HG02938 (cell line): ENCODE results near the gene PCBP4.

ENCODE experiments used
- ATAC-seq: cut with Tn5 transposase; IDR thresholded peaks from one replicate; pipeline ENCODE4 v1.9.1; 2021; ENCODE audit warnings: mild to moderate bottlenecking, moderate library complexity; ENCODE audit not compliant: unreplicated experiment

Gene PCBP4

GRCh38 chr3:51967384-51968169 lies at the start of gene PCBP4:
Gene PCBP4 (minus strand): TSS chr3:51967454. CDS start chr3:51961240, 6,214 bp downstream.
- ATAC-seq = no peak

GRCh38 chr3:52015438-52016228 lies 48.4 kb upstream of the PCBP4 start:
- ATAC-seq = no peak

- no peak for ATAC-seq
Observed at GRCh38 chr3:52014613-52015012, 47.4 kb upstream of the PCBP4 start.

GRCh38 chr3:52013802-52014598 lies 46.7 kb upstream of the PCBP4 start:
- ATAC-seq = no peak

- no peak for ATAC-seq
Observed at GRCh38 chr3:52012699-52013098, 45.4 kb upstream of the PCBP4 start.

GRCh38 chr3:52010431-52010830 lies 43.2 kb upstream of the PCBP4 start:
- ATAC-seq = no peak

- no peak for ATAC-seq
Observed at GRCh38 chr3:52007291-52007690, 40.0 kb upstream of the PCBP4 start.

- ATAC-seq = no peak
Observed at GRCh38 chr3:52006820-52007133, 39.5 kb upstream of the PCBP4 start.

- ATAC-seq = no peak
Observed at GRCh38 chr3:52006017-52006819, 39.0 kb upstream of the PCBP4 start.

GRCh38 chr3:52005571-52005986 lies 38.3 kb upstream of the PCBP4 start:
- no peak for ATAC-seq

GRCh38 chr3:52004906-52005395 lies 37.7 kb upstream of the PCBP4 start:
- ATAC-seq = no peak

- ATAC-seq = no peak
Observed at GRCh38 chr3:52004163-52004787, 37.0 kb upstream of the PCBP4 start.

- no peak for ATAC-seq
Observed at GRCh38 chr3:52002748-52003147, 35.5 kb upstream of the PCBP4 start.

- peak; percentile 84 for ATAC-seq
Observed at GRCh38 chr3:52001443-52001974, 34.3 kb upstream of the PCBP4 start.

- ATAC-seq = no peak
Observed at GRCh38 chr3:51999846-52000245, 32.6 kb upstream of the PCBP4 start.

- no peak for ATAC-seq
Observed at GRCh38 chr3:51998774-51999173, 31.5 kb upstream of the PCBP4 start.

- no peak for ATAC-seq
Observed at GRCh38 chr3:51997935-51998596, 30.8 kb upstream of the PCBP4 start.

GRCh38 chr3:51997172-51997571 lies 29.9 kb upstream of the PCBP4 start:
- no peak for ATAC-seq
